ENCODE data around the gene TLE2. TPM values are rescaled to one million over a fixed set of nuclear protein-coding genes. Genes with fewer than 3 reads are reported as not detected.
"Not testable (repeated sequence)": the region's sequence is repeated elsewhere in the genome, so short reads cannot be mapped to it uniquely, and the experiment has no call there.

The TLE2 gene
- total and polyA plus RNA-seq, 4 experiments from 2014 or later = 5.5 to 23.1 (median 14.0) TPM

GRCh38 chr19:3038214-3038613 lies 9.1 kb upstream of the TLE2 start:
- no peaks in the 10 kb centered on the region for H3K36me3 ChIP-seq (ENCODE audit: insufficient read depth, low read length)
- intact Hi-C loops (cut with micrococcal nuclease) = loop anchor here (5.0 to 10.0 kb wide), 3 partner anchors 64 to 223 kb away; partner anchors contain the start of genes NCLN and ZNF554
- H3K27me3 Mint-ChIP-seq = peaks cover 0 to 3% of the 10 kb centered on the region in 2 donors
- no peak for DNase-seq
- no peaks in the 10 kb centered on the region for H3K27me3 ChIP-seq (ENCODE audit: insufficient read depth, low read length)
- POLR2A ChIA-PET (ENCODE audit: partially characterized antibody) = interaction anchor here (3.9 to 15.6 kb wide), 2 partner anchors 8 to 19 kb away, joined by 54 to 555 read pairs; partner anchors contain the start of gene TLE5
- no peak overlapping the region for H3K4me3 ChIP-seq (ENCODE audit: low read length in 2 of 2)
- peaks cover 0 to 5% of the 10 kb centered on the region in 2 donors for H3K36me3 Mint-ChIP-seq
- H3K4me1 Mint-ChIP-seq = peaks cover 19 to 43% (median 31%) of the 10 kb centered on the region in 4 donors
- CTCF ChIA-PET (ENCODE audit: partially characterized antibody) = interaction anchor here (1.1 to 1.5 kb wide), 3 partner anchors 34 to 87 kb away, joined by 3 to 5 read pairs (median 4); no protein-coding TSS in a partner anchor
- peak overlapping the region in 2 of 8 donors; percentile 43 to 66 for H3K4me3 Mint-ChIP-seq
- H3K27ac ChIP-seq (ENCODE audit: low read depth, low read length) = no peak overlapping the region
- peak overlapping the region in 4 of 7 donors; percentile 7 to 84 (median 70) for H3K27ac Mint-ChIP-seq
- peaks cover 0 to 5% (median 0%) of the 10 kb centered on the region in 8 donors for H3K9me3 Mint-ChIP-seq
- H3K4me1 ChIP-seq (ENCODE audit: insufficient read depth, low read length) = peaks cover 19% of the 10 kb centered on the region
- H3K9me3 ChIP-seq (ENCODE audit: control insufficient read depth in 1 of 2, low read length in 2 of 2) = no peaks in the 10 kb centered on the region

DNA sequence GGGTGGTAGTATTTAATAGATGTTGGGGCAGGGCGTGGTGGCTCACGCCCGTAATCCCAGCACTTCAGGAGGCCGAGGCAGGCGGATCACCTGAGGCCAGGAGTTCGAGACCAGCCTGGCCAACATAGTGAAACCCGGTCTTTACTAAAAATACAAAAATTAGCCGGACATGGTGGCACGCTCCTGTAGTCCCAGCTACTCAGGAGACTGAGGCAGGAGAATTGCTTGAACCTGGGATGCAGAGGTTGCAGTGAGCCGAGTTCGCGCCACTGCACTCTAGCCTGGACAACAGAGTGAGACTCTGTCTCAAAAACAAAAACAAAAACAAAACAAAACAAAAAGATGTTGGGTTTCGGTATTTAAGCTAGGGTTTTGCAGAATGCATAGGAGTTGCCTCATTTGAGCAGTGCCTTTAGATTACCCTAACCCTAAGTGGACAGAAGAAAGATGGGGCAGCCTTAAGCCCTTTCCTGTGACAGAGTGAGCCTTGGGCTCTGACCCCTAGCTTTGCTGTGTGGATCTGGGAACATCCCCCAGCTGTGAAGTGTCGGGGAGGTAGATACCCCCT lies 8.0 kb upstream of the TLE2 start:
- not testable (repeated sequence) for H3K27me3 ChIP-seq (ENCODE audit: insufficient read depth, low read length); H3K9me3 ChIP-seq (ENCODE audit: control insufficient read depth in 1 of 2, low read length in 2 of 2); H3K36me3 ChIP-seq (ENCODE audit: insufficient read depth, low read length); H3K4me3 ChIP-seq (ENCODE audit: low read length in 2 of 2); H3K36me3 Mint-ChIP-seq; H3K27ac ChIP-seq (ENCODE audit: low read depth, low read length); DNase-seq; H3K27me3 Mint-ChIP-seq; H3K9me3 Mint-ChIP-seq
- ChIA-PET POLR2A (ENCODE audit: partially characterized antibody) (interaction anchor here (0.6 to 15.6 kb wide), 13 partner anchors 9 to 468 kb away, joined by 3 to 555 read pairs (median 10); partner anchors contain the start of genes NCLN, S1PR4, TLE5 and TLE6), CTCF (ENCODE audit: partially characterized antibody) (interaction anchor here (0.8 to 2.3 kb wide), 6 partner anchors 9 to 86 kb away, joined by 3 to 16 read pairs (median 6); no protein-coding TSS in a partner anchor)
- peaks cover 19% of the 10 kb centered on the region for H3K4me1 ChIP-seq (ENCODE audit: insufficient read depth, low read length)
- Mint-ChIP-seq H3K4me1 (peaks cover 15 to 37% (median 26%) of the 10 kb centered on the region in 4 donors), H3K27ac (peak overlapping the region; percentile 22 to 99 (median 82)), H3K4me3 (peak overlapping the region in 7 of 8 donors; percentile 20 to 96 (median 90))
- intact Hi-C loops (cut with micrococcal nuclease) = loop anchor here (5.0 to 10.0 kb wide), 3 partner anchors 65 to 222 kb away; partner anchors contain the start of genes NCLN and ZNF554

DNA sequence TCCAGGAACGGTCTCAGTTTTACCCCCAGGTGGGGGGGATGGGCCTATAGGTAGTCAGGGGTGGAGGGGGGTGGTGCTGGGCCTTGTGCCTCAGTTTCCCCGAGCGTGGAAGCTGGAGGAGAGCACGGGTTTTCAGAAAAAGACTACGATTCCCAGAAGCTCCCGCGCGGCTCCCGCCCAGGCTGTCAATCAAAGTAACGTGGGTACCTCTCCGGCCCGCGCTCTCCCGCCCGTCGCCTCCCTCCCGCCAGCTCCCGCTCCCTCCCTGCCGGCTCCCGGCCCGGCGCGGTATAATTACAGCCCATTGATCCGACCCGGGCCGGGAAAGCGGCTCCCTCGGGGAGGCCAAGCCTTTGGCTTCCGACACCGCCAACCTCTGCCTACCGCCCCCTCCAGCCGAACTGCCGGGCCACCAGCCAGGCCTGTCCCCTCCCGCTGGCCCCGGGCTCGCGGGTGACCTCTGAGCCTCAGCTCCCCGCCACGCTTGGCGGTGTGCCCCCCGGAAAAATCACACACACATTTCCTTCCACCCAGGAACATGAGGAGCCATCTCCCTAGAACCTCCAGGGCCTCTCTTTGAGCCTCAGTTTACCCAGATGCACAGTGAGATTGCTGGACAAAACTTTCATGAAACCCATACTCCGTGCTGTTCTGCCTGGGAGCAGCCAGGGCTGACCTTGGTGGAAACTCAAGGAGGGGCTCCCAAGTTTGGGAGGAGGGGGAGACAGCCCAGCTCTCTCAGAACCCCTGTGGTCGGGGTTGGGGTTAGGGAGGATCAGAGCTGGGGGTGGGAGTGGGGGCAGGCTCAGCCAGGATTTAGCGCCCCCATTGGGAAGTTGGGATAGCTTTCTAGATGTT lies 7.3 kb upstream of the TLE2 start:
- H3K27me3 Mint-ChIP-seq = peaks cover 0 to 3% of the 10 kb centered on the region in 2 donors
- no peaks in the 10 kb centered on the region for H3K9me3 ChIP-seq (ENCODE audit: control insufficient read depth in 1 of 2, low read length in 2 of 2)
- H3K36me3 ChIP-seq (ENCODE audit: insufficient read depth, low read length) = no peaks in the 10 kb centered on the region
- H3K27ac ChIP-seq (ENCODE audit: low read depth, low read length) = peak overlapping the region; percentile 75
- H3K36me3 Mint-ChIP-seq = peaks cover 0 to 5% of the 10 kb centered on the region in 2 donors
- peak overlapping the region; percentile 95 to 99 (median 98) for H3K27ac Mint-ChIP-seq
- ChIA-PET CTCF (ENCODE audit: partially characterized antibody) (interaction anchor here (0.7 to 2.3 kb wide), 15 partner anchors 9 to 85 kb away, joined by 3 to 16 read pairs (median 4); no protein-coding TSS in a partner anchor), POLR2A (ENCODE audit: partially characterized antibody) (interaction anchor here (0.8 to 15.6 kb wide), 23 partner anchors 8 to 941 kb away, joined by 3 to 555 read pairs (median 6); partner anchors contain the start of genes GADD45B, NCLN, S1PR4 and TLE5)
- H3K4me1 ChIP-seq (ENCODE audit: insufficient read depth, low read length) = peaks cover 19% of the 10 kb centered on the region
- H3K4me3 ChIP-seq (ENCODE audit: low read length in 2 of 2) = peak overlapping the region; percentile 77 to 93
- H3K27me3 ChIP-seq (ENCODE audit: insufficient read depth, low read length) = no peaks in the 10 kb centered on the region
- DNase-seq = peak; percentile 75 to 85 (median 81)
- peaks cover 17 to 40% (median 27%) of the 10 kb centered on the region in 4 donors for H3K4me1 Mint-ChIP-seq
- H3K4me3 Mint-ChIP-seq = peak overlapping the region; percentile 90 to 96 (median 93)
- intact Hi-C loops (cut with micrococcal nuclease) = loop anchor here (5.0 to 10.0 kb wide), 3 partner anchors 66 to 222 kb away; partner anchors contain the start of genes NCLN and ZNF554
- peaks cover 0 to 5% (median 0%) of the 10 kb centered on the region in 8 donors for H3K9me3 Mint-ChIP-seq

DNA sequence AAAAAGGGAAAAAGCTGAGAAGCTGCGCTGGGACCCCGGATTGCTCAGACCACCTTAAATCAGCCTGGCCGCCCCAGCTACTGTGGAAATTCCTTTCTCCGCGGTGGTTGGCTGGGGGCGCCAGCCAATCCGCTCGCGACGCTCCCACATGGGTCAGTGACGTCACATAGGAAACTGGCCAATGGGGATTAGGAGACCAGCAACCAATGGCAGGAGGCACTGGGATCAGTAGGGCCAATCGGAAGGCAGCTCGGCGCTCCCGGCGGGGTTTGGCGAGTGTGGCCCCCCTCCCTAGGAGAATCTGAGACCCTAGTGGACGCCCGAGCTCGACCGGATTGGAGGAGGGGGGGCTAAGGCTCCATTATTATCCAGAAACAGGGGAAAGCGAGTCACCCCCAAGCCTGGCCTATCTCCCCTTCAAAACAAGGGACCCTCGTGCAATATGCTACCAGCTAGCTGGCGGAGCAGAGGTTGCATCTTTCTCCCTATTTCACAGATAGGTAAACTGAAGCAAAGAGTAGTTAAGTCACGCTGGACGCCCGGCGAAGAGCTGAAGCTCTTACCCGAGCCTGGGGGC lies 6.5 kb upstream of the TLE2 start:
- peak overlapping the region; percentile 75 for H3K27ac ChIP-seq (ENCODE audit: low read depth, low read length)
- peak overlapping the region; percentile 77 to 93 for H3K4me3 ChIP-seq (ENCODE audit: low read length in 2 of 2)
- DNase-seq = peak; percentile 94 to 97 (median 95)
- no peaks in the 10 kb centered on the region for H3K27me3 ChIP-seq (ENCODE audit: insufficient read depth, low read length)
- Mint-ChIP-seq H3K27ac (peak overlapping the region; percentile 95 to 99 (median 98)), H3K4me3 (peak overlapping the region; percentile 90 to 96 (median 93)), H3K27me3 (peaks cover 0 to 3% of the 10 kb centered on the region in 2 donors), H3K9me3 (peaks cover 0 to 5% (median 0%) of the 10 kb centered on the region in 8 donors), H3K4me1 (peaks cover 18 to 42% (median 28%) of the 10 kb centered on the region in 4 donors), H3K36me3 (peaks cover 0 to 5% of the 10 kb centered on the region in 2 donors)
- POLR2A ChIA-PET (ENCODE audit: partially characterized antibody) = interaction anchor here (0.8 to 15.6 kb wide), 21 partner anchors 9 to 940 kb away, joined by 3 to 555 read pairs (median 7); partner anchors contain the start of genes GADD45B, NCLN, S1PR4 and TLE5
- no peaks in the 10 kb centered on the region for H3K9me3 ChIP-seq (ENCODE audit: control insufficient read depth in 1 of 2, low read length in 2 of 2)
- H3K36me3 ChIP-seq (ENCODE audit: insufficient read depth, low read length) = no peaks in the 10 kb centered on the region
- intact Hi-C loops (cut with micrococcal nuclease) = loop anchor here (1.0 to 10.0 kb wide), 7 partner anchors 26 to 221 kb away; partner anchors contain the start of genes NCLN, TLE6, ZNF554 and ZNF77
- peaks cover 19% of the 10 kb centered on the region for H3K4me1 ChIP-seq (ENCODE audit: insufficient read depth, low read length)
- CTCF ChIA-PET (ENCODE audit: partially characterized antibody) = interaction anchor here (0.7 to 2.3 kb wide), 16 partner anchors 9 to 85 kb away, joined by 3 to 16 read pairs (median 4); no protein-coding TSS in a partner anchor

GRCh38 chr19:3034656-3035541 lies 5.8 kb upstream of the TLE2 start:
- Histone ChIP-seq H3K27me3 (ENCODE audit: insufficient read depth, low read length) (no peaks in the 10 kb centered on the region), H3K9me3 (ENCODE audit: control insufficient read depth in 1 of 2, low read length in 2 of 2) (no peaks in the 10 kb centered on the region), H3K36me3 (ENCODE audit: insufficient read depth, low read length) (no peaks in the 10 kb centered on the region), H3K4me3 (ENCODE audit: low read length in 2 of 2) (peak overlapping the region; percentile 58 to 93), H3K27ac (ENCODE audit: low read depth, low read length) (peak overlapping the region; percentile 75), H3K4me1 (ENCODE audit: insufficient read depth, low read length) (peaks cover 21% of the 10 kb centered on the region)
- peaks cover 18 to 43% (median 29%) of the 10 kb centered on the region in 4 donors for H3K4me1 Mint-ChIP-seq
- peak overlapping the region; percentile 90 to 96 (median 93) for H3K4me3 Mint-ChIP-seq
- ChIA-PET POLR2A (ENCODE audit: partially characterized antibody) (interaction anchor here (1.1 to 15.6 kb wide), 16 partner anchors 10 to 241 kb away, joined by 3 to 555 read pairs (median 8); partner anchors contain the start of genes NCLN, S1PR4, TLE5 and TLE6), CTCF (ENCODE audit: partially characterized antibody) (interaction anchor here (0.7 to 2.3 kb wide), 11 partner anchors 10 to 84 kb away, joined by 3 to 16 read pairs (median 6); no protein-coding TSS in a partner anchor)
- H3K27me3 Mint-ChIP-seq = peaks cover 0 to 3% of the 10 kb centered on the region in 2 donors
- peak in 2 of 5 donors; percentile 39 to 68 for DNase-seq
- peak overlapping the region; percentile 95 to 99 (median 98) for H3K27ac Mint-ChIP-seq
- peaks cover 0 to 5% (median 0%) of the 10 kb centered on the region in 8 donors for H3K9me3 Mint-ChIP-seq
- H3K36me3 Mint-ChIP-seq = peaks cover 0 to 5% of the 10 kb centered on the region in 2 donors
- intact Hi-C loops (cut with micrococcal nuclease) = loop anchor here (1.0 to 10.0 kb wide), 7 partner anchors 26 to 220 kb away; partner anchors contain the start of genes NCLN, TLE6, ZNF554 and ZNF77
